Measurements from ENCODE around the gene BOD1L2. TPM values are rescaled to one million over a fixed set of nuclear protein-coding genes. Genes with fewer than 3 reads are reported as not detected.

Gene BOD1L2
- total and polyA plus RNA-seq, 2 of the 13 experiments (the other 11 are each of a cell fraction or from before 2014, with no cell fraction given), result not detected

GRCh38 chr18:57171026-57171425, 24.1 kb downstream of the BOD1L2 start:
- Histone ChIP-seq H3K27me3 (ENCODE audit: control insufficient read depth in 1 of 2, insufficient read depth in 2 of 2, low read length in 2 of 2) (no peaks in the 10 kb centered on the region), H3K4me1 (ENCODE audit: insufficient read depth, low read length) (no peaks in the 10 kb centered on the region), H3K4me3 (replicated peaks in 1 of 3; ENCODE audit: insufficient read depth in 1 of 3, low read depth in 2 of 3, low read length in 3 of 3) (no peak overlapping the region), H3K36me3 (replicated peaks in 1 of 2; ENCODE audit: control insufficient read depth in 1 of 2, insufficient read depth in 2 of 2, low read length in 2 of 2) (no peaks in the 10 kb centered on the region), H4K20me1 (ENCODE audit: insufficient read depth, low read length) (no peaks in the 10 kb centered on the region), H3K4me2 (ENCODE audit: low read depth, low read length) (no peak overlapping the region), H3K9ac (ENCODE audit: insufficient read depth, low read depth, low read length) (no peak overlapping the region), H3K9me3 (ENCODE audit: low read length) (no peaks in the 10 kb centered on the region), H3K79me2 (ENCODE audit: insufficient read depth, low read length) (no peaks in the 10 kb centered on the region), H2AFZ (ENCODE audit: low read length) (no peak overlapping the region), H3K27ac (ENCODE audit: extremely low read length, insufficient read depth, low read length) (no peak overlapping the region)
- BruUV-seq (replicated peaks), result no TSS peak
- intact Hi-C loops (cut with micrococcal nuclease; ENCODE audit: unreplicated experiment), result no loop called here
- TF ChIP-seq ZC3H4 (CRISPR knock-in tag; IDR thresholded peaks at IDR 0.05; ENCODE audit: borderline replicate concordance) (no peak), KLF9 (CRISPR knock-in tag; IDR thresholded peaks at IDR 0.05; ENCODE audit: low read depth) (no peak), ZMYM4 (CRISPR knock-in tag; IDR thresholded peaks at IDR 0.05) (no peak), E2F5 (CRISPR knock-in tag; conservative IDR thresholded peaks at IDR 0.05) (no peak), PLSCR1 (CRISPR knock-in tag; IDR thresholded peaks at IDR 0.05; ENCODE audit: borderline replicate concordance) (no peak), HNRNPH1 (optimal IDR thresholded peaks at IDR 0.05; ENCODE audit: low read depth, low read length) (no peak), MAFG (CRISPR knock-in tag; IDR thresholded peaks at IDR 0.05) (no peak), TBX3 (IDR thresholded peaks at IDR 0.05; ENCODE audit: borderline replicate concordance) (no peak), THAP8 (CRISPR knock-in tag; IDR thresholded peaks at IDR 0.05; ENCODE audit: borderline replicate concordance) (no peak), REXO4 (CRISPR knock-in tag; IDR thresholded peaks at IDR 0.05; ENCODE audit: borderline replicate concordance) (no peak), SALL1 (CRISPR knock-in tag; IDR thresholded peaks at IDR 0.05) (no peak), ZSCAN29 (CRISPR knock-in tag; conservative IDR thresholded peaks at IDR 0.05) (no peak), ZNF33B (CRISPR knock-in tag; IDR thresholded peaks at IDR 0.05) (no peak), ZNF83 (CRISPR knock-in tag; IDR thresholded peaks at IDR 0.05; ENCODE audit: borderline replicate concordance) (no peak), ZUFSP (CRISPR knock-in tag; IDR thresholded peaks at IDR 0.05; ENCODE audit: borderline replicate concordance) (no peak), SSRP1 (CRISPR knock-in tag; IDR thresholded peaks at IDR 0.05) (no peak)
- TF ChIP-seq, protein P1, sequence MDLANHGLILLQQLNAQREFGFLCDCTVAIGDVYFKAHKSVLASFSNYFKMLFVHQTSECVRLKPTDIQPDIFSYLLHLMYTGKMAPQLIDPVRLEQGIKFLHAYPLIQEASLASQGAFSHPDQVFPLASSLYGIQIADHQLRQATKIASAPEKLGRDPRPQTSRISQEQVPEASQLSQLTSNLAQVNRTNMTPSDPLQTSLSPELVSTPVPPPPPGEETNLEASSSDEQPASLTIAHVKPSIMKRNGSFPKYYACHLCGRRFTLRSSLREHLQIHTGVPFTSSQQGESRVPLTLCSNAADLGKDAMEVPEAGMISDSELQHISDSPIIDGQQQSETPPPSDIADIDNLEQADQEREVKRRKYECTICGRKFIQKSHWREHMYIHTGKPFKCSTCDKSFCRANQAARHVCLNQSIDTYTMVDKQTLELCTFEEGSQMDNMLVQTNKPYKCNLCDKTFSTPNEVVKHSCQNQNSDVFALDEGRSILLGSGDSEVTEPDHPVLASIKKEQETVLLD (CRISPR knock-in tag; IDR thresholded peaks at IDR 0.05; ENCODE audit: low read depth), result no peak
- TF ChIP-seq, protein P2, sequence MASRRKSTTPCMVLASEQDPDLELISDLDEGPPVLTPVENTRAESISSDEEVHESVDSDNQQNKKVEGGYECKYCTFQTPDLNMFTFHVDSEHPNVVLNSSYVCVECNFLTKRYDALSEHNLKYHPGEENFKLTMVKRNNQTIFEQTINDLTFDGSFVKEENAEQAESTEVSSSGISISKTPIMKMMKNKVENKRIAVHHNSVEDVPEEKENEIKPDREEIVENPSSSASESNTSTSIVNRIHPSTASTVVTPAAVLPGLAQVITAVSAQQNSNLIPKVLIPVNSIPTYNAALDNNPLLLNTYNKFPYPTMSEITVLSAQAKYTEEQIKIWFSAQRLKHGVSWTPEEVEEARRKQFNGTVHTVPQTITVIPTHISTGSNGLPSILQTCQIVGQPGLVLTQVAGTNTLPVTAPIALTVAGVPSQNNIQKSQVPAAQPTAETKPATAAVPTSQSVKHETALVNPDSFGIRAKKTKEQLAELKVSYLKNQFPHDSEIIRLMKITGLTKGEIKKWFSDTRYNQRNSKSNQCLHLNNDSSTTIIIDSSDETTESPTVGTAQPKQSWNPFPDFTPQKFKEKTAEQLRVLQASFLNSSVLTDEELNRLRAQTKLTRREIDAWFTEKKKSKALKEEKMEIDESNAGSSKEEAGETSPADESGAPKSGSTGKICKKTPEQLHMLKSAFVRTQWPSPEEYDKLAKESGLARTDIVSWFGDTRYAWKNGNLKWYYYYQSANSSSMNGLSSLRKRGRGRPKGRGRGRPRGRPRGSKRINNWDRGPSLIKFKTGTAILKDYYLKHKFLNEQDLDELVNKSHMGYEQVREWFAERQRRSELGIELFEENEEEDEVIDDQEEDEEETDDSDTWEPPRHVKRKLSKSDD (CRISPR knock-in tag; IDR thresholded peaks at IDR 0.05; ENCODE audit: low read depth), result no peak
- WGBS (ENCODE audit: low lambda C conversion rate), result 0% methylated on average over 1 of the region's 1 CpG
- POLR2A ChIA-PET, result no interaction called here
- no peak for ATAC-seq
- in situ Hi-C loops (cut with HindIII; ENCODE audit: extremely low pct_ligation_motif_present, low pct_unique_long_range_greater_than_20kb), result no loop called here
- CTCF ChIA-PET (ENCODE audit: low intra/inter-chr PET ratio, low total read pairs), result no interaction called here
- no peak for FAIRE-seq
- DNase-seq (ENCODE audit: low spot score), result no peak
